Measurements from ENCODE around the gene CRISPLD2. TPM values are rescaled to one million over a fixed set of nuclear protein-coding genes. Genes with fewer than 3 reads are reported as not detected.

CRISPLD2 gene
- total and polyA plus RNA-seq, 9 of the 15 experiments (the other 6 are each of a cell fraction or from before 2014, with no cell fraction given) = 0.03 to 0.24 (median 0.04) TPM; not detected in 4

DNA sequence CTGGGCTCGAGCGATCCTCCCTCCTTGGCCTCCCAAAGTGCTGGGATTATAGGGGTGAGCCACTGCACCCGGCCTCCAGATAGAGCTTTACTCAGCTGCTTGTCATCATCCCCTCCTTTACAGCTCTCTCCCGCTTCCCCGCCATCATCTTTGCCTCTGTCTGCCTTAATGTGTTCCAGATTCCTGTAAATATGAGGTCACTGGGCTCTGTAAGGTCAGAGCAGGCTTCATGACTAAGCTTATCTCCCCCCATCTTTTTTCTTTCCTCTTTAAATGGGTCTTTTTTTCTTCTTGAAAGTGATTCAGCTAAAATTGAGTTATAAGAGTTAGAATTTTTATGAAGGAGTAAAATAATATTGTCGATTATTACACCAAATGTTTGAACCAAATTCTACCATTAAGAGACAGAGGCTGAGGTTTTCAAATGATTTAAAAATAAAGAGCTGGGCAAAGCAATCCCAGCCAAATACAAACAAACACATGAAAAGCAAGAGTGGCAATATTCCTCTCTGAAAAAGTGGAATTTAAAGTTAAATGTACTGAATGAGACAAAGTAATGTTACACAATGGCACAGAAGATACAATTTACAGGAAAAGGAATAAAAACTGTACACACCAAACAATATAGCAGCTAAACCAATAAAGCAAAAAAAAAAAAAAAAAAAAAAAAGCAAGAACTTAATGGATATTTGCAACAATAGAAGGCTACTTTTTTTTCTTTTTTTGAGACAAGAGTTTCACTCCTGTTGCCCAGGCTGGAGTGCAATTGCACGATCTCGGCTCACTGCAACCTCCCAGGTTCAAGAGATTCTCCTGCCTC lies 62.1 kb downstream of the CRISPLD2 start (continued):
- TF ChIP-seq, protein P1, sequence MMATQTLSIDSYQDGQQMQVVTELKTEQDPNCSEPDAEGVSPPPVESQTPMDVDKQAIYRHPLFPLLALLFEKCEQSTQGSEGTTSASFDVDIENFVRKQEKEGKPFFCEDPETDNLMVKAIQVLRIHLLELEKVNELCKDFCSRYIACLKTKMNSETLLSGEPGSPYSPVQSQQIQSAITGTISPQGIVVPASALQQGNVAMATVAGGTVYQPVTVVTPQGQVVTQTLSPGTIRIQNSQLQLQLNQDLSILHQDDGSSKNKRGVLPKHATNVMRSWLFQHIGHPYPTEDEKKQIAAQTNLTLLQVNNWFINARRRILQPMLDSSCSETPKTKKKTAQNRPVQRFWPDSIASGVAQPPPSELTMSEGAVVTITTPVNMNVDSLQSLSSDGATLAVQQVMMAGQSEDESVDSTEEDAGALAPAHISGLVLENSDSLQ (IDR thresholded peaks at IDR 0.05) = peak; percentile 59
- peak; percentile 96 for TF ChIP-seq ATF7 (IDR thresholded peaks at IDR 0.05)
- no peak for TF ChIP-seq RBBP5 (IDR thresholded peaks at IDR 0.05; ENCODE audit: borderline replicate concordance, insufficient read depth, low read length, poor library complexity, severe bottlenecking)
- TF ChIP-seq FOXM1 (IDR thresholded peaks at IDR 0.05; ENCODE audit: low read depth) = no peak
- TF ChIP-seq FOXM1 (CRISPR knock-in tag; IDR thresholded peaks at IDR 0.05; ENCODE audit: low read depth) = no peak
- TF ChIP-seq TRIM24 (IDR thresholded peaks at IDR 0.05) = peak in 1 of 2 experiments; percentile 41; a peak in 1 of 4 replicates
- no peak for TF ChIP-seq CHD1 (IDR thresholded peaks at IDR 0.05; ENCODE audit: low read length)
- no peak for TF ChIP-seq ELF1 (tag; IDR thresholded peaks at IDR 0.05)
- TF ChIP-seq FOXO4 (CRISPR knock-in tag; IDR thresholded peaks at IDR 0.05) = no peak
- peak; percentile 95 for TF ChIP-seq C11orf30 (IDR thresholded peaks at IDR 0.05; ENCODE audit: low read depth)
- TF ChIP-seq RFX5 (IDR thresholded peaks at IDR 0.05; ENCODE audit: low read depth, low read length) = no peak
- no peak for TF ChIP-seq BHLHE40 (IDR thresholded peaks at IDR 0.05; ENCODE audit: low read length)
- TF ChIP-seq TEAD4 (IDR thresholded peaks at IDR 0.05; ENCODE audit: low read length) = peak; percentile 34; the same call in 1 of the 2 replicates
- TF ChIP-seq TEAD4 (CRISPR knock-in tag; IDR thresholded peaks at IDR 0.05; ENCODE audit: borderline replicate concordance) = no peak
- TF ChIP-seq ZNF586 (CRISPR knock-in tag; conservative IDR thresholded peaks at IDR 0.05) = no peak
- TF ChIP-seq TAL1 (IDR thresholded peaks at IDR 0.05) = no peak
- TF ChIP-seq ATF1 (CRISPR knock-in tag; IDR thresholded peaks at IDR 0.05) = no peak
- TF ChIP-seq ATF1 (tag; IDR thresholded peaks at IDR 0.05) = peak; percentile 68
- TF ChIP-seq ZNF551 (CRISPR knock-in tag; IDR thresholded peaks at IDR 0.05) = no peak
- TF ChIP-seq SOX6 (IDR thresholded peaks at IDR 0.05) = no peak; the same call in 1 of the 2 replicates
- TF ChIP-seq ESRRA (IDR thresholded peaks at IDR 0.05; ENCODE audit: borderline replicate concordance, low read depth) = peak; percentile 53
- TF ChIP-seq PCBP2 (IDR thresholded peaks at IDR 0.05; ENCODE audit: low read depth, low read length, poor library complexity, severe bottlenecking) = no peak
- TF ChIP-seq, protein P2, sequence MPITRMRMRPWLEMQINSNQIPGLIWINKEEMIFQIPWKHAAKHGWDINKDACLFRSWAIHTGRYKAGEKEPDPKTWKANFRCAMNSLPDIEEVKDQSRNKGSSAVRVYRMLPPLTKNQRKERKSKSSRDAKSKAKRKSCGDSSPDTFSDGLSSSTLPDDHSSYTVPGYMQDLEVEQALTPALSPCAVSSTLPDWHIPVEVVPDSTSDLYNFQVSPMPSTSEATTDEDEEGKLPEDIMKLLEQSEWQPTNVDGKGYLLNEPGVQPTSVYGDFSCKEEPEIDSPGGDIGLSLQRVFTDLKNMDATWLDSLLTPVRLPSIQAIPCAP (CRISPR knock-in tag; IDR thresholded peaks at IDR 0.05; ENCODE audit: borderline replicate concordance) = no peak
- TF ChIP-seq ZKSCAN3 (CRISPR knock-in tag; IDR thresholded peaks at IDR 0.05) = no peak
- TF ChIP-seq ZNF24 (IDR thresholded peaks at IDR 0.05) = no peak
- TF ChIP-seq, protein P3, sequence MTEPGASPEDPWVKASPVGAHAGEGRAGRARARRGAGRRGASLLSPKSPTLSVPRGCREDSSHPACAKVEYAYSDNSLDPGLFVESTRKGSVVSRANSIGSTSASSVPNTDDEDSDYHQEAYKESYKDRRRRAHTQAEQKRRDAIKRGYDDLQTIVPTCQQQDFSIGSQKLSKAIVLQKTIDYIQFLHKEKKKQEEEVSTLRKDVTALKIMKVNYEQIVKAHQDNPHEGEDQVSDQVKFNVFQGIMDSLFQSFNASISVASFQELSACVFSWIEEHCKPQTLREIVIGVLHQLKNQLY (CRISPR knock-in tag; conservative IDR thresholded peaks at IDR 0.05) = no peak
- TF ChIP-seq BRD4 (IDR thresholded peaks at IDR 0.05) = no peak
- no peak for TF ChIP-seq ZNF76 (CRISPR knock-in tag; IDR thresholded peaks at IDR 0.05; ENCODE audit: borderline replicate concordance)
